Ecto neural progenitor cell (in vitro differentiated cells): ENCODE measurements around the gene TNS3.

Experiments used
- DNase-seq: peaks from one replicate; pipeline ENCODE4 v3.0.0-alpha.2; 2018; ENCODE audit warnings: low spot score

The TNS3 gene

DNA sequence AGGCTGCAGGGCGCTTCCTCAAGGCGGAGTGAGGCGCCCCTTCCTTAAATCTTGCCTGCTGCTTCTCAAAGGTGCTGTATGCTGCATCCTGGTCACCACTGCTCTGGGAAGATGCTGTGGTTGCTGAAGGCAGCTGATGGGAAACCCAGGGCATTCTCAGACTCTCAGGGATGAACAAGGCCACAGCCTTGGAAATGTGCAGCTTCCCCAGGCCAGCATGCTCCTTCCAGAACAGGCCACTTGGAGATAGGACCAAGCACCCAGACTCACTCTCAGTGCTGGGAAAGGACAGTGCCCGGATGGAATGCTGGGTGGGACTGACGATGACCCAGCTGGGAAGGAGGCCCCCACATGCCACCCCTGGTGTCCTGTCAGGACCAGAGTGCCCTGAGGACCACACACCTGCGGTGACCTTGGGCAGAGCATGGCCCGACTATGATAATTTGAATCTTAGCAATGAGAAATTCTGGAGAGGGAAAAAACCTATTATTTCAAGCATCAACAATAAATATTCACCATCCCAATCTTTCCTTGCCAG lies 235.5 kb downstream of the TNS3 start:
- no peak for DNase-seq

DNA sequence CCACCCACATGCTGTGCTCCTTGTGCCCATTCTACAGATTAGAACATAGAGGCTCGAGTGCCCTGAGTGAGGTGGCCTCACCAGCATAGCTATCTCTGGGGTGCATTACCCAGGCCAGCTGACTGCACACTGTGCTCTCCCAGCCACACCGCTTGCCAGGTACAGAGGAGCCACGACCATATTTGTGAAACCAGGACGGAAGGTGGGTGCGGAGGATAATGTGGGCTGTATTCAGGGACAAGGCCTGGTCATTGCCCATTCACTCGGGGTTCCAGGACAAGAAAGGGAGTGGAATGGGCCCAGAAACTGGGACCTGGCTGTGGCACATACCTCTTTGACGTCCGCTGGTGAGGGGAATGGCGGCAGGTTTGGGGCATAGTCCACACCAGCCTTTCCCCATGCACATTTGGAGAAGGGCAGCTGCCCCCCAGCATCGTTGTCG lies 236.0 kb downstream of the TNS3 start:
- no peak for DNase-seq

DNA sequence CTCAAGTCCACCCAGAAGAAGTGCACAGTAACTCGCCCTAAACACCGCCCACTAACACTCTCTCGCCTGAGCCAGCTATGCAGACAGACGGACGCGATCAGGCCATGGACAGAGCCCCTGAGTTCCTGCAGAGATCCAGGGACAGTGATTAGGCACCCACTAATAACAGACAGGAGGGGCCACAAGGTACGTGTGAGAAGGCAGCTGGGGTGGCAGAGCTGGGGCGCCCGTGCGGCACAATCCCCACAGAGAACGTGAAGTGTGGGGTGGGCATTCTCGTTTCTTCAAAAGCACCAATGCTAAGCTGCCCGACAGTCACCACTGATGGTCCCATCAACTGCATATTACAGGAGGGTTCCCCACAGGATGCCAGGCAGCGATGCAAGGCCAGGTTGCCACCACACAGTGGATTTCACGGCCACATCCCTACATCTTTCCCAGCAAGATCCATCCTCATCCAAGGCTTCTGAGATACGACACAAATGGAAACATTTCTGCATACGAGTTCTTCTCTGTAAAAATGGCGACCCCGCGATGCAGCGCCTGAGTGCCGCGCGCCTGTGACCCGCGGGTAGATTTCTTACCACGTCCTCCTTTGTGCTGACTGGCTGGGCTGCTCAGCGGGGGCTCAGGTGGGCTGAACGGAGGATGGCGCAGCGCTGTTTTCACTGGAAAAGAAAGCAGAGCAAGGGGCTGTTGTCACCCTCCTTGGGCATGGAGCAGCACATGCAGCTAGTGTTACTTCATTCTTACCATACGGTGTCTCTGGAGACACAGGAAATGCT lies 237.5 kb downstream of the TNS3 start:
- DNase-seq = no peak

DNA sequence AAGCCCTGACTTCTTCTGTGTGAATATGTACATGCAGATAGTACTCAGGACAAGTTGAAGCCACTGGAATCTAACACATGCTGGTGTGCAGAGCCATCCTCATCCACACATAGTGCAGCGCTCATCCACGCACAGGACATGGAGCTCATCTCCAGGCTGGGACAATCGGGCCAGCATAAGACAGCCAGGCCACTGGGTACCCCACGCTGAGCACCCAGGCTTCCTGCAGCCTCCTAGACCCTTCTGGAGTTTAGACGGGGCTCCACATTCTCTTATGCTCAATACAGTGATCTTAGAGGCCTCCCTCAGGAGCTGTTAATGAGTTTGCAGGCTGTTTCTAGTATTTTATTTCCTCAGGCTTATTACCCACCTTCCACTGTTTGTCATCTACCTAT lies 238.9 kb downstream of the TNS3 start:
- no peak for DNase-seq

DNA sequence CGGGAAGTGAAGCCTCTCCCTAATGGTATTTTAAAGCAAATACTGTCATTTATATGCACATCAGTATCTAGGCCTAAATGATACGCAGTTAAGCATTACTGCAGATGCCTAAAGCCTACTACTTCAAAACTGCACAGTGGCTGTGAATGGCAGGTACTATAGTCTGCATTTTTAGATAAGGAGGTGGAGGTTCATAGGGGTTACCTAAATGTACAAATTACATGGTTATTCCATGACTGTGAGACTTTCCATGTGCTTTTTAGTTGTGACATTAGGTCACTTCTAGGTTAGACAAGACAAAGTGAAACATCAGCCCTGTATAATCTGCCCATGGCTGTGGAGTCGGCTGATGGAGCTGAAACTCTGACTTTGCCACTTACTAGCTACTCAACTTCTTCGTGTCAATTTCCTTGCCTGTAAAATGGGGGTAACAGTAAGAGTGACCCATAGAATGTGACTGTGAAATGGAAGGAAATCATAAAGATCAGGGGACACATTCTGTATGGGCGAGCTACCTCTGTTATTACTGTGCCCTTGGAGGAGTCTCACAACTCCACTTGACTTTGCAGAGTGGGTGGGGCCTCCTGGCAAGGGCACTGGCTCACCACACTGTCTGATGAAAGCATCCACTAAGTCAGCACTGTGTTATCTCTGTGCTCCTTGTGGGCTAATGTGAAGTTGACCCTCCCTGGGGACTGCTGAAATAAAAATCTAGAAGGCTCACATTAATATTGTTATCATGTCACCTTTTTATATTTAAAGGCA lies 239.4 kb downstream of the TNS3 start:
- no peak for DNase-seq

DNA sequence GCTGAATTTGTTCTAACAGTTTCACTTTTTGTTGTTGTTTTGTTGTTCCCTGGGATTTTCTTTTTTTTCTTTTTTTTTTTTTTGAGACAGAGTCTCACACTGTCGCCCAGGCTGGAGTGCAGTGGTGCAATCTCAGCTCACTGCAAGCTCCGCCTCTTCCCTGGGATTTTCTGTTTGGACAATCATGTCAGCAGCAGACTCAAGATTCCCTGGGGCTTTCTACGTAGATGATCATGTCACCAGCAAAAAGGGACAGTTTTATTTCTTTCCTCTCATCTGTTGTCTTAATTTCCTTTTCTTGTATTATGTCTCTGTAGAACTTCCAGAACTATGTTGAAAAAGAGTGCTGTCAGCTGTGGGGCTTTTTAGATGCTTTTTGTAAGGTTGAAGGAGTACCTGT lies 241.4 kb downstream of the TNS3 start:
- DNase-seq = no peak

DNA sequence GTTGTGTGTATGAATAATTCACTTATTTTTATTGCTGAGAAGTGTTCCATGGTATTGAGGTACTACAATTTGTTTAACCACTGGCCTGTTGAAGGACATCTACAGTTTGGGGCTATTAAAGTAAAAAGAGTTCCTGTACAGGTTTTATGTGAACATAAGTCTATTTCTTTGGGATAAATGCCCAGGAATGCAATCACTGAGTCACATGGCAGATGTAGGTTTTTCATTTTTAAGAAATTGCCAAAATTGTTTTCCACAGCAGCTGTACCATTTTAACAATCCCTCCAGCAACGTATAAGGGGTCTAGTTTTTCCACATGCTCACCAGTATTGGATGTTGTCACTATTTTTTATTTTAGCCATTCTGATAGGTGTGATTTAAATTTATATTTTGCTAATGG lies 243.9 kb downstream of the TNS3 start:
- DNase-seq = no peak

DNA sequence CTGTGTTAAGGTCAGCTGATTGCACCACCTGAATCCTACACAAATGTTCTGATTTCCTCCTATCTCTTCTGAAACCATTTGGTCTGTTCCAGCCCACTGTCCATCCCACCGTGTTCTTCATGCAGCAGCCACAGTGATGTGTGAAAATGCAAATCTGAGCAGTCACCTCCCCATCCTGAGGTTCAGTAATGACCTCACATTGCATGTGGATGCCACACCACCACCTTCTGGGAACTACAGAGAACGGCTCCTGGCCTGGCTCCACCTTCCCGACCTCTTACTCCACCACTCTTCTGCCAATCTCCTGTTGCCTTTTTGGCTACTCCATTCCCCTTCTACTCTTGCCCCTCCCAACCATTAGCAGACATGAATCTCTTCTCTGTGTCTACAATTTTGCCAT lies 244.4 kb downstream of the TNS3 start:
- no peak for DNase-seq

DNA sequence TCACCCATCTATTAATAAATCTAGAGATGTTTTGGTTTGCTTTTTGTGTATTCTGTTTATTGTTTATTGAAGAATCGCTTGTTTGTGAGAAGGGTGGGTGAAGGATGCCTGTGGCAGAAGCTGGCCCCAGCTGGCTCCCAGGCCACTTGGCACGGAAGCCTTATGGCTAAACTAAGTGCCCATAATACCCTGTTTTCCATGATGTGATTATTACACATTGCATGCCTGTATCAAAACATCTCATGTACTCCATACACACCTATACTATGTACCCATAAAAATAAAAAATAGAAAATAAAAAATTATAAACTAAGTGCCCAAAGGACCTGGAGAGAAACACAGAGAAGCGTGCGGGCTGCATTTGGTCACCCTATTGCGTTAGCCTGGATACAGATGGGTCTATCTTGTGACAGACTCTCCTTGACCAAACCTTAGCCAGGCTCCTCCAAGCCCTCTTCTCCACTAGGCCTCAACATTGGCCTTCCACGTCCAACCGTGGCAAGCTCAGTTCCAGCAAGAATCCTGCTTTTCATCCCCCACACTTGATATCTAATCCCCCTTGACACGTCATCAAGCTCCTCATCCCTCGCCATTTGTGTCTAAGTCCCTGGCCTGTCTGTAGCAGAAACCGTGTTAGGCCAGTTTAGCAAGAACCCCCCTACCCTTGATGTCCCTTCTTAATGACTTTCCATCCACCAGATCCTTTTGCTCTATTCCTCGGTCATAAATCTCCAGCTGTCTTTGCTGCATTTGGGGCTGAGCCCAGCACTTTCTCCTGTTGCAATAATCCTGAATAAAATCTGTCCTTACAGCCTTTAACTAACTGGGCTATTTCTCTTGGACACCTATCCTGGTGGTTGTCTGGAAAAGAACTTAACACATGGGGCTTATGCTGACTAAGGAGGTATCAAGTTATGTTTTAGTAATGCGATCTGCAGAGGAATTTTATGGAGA lies 245.2 kb downstream of the TNS3 start:
- no peak for DNase-seq

DNA sequence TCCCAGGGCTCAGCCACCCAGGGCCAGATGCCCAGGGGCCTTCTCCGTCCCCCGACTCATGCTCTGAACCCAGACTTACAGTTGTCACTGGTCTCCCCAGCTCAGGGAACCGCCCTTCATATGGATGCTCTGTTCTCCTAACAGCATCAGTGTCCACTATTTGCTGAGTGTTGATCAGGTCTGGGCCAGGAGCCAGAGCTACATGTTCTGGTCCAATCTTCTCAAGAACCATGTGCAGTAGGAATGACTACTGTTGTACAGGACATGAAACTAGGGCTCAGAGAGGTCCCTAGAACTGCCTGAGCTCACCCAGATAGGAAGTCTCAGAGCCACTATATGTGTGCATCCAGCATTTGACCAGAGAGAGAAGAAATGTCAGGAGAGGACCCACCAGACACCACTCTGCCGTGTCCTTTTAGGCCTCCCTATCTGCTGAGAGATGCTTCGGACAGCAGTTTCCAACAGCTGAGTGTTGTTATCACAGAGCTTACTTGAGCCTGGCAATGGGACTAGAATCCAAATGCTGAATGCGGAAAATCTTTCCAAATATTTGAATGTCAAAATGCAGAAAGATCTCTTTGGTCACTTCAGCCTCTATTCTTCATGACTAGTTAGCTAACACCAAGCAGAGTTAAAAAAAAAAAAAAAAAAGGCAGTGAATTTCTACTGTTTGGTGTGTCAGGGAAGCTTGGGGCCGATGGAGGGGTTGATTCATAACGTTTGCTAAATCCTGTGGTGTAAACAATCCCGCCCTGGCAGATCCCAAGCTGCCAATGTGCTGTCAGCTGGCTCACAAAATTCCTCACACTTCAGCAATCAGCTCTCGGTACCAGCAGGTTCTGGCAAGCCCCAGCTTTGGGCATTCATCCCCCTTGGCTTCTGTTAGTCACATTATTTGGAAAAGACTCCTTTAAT lies 246.1 kb downstream of the TNS3 start:
- no peak for DNase-seq

DNA sequence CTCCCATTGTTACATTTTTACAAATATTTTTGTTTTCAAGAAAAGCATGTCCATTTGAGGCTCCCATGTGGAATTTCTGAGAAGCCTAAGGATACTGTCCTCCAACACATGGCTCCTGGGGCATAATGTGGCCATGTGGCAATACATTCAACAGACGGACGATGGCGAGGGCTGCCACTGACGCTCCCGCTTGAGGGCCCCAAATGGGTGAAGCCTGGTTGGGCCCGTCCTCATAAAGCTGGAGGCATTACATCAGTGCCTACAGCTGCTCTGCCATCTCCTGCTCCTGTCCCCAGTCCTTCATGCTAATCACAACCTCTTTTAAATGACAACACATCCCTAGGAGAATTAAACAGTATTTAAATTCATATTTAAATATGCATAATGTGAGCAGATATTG lies 246.8 kb downstream of the TNS3 start:
- no peak for DNase-seq

DNA sequence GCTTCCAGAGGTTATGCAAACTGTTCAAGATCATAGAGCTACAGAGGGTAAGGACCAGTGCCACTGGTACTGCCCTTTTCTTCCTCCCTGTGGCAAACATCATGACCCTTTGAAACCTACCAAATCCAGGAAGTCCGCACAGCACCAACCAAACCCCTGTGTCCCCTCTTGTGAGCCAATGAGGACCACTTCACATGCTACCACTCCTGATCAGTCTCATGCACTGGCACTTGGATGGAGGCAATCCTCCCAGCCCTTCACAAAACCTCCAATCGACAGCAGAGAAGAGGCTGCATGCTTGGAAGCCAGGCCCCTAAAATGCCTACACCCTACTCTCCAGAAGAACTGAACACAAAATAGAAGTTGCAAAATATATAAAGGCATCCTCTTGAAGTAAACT lies 248.0 kb downstream of the TNS3 start:
- no peak for DNase-seq

DNA sequence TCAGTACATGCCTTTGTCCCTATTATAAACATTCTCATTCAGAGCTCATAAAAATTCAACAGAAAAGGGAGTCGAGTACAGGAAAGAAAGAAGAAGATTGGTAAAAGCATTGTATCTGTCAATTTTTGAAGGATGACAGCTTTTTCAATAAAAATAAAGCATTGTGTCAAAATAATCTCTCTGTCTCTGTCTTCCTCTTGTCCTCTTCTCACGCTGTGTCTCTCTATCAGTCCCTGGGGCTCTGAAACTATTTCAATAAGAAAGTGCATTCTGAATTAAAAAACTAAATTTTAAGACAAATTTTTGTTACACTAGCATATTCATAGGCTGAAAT lies 248.4 kb downstream of the TNS3 start:
- DNase-seq = no peak

DNA sequence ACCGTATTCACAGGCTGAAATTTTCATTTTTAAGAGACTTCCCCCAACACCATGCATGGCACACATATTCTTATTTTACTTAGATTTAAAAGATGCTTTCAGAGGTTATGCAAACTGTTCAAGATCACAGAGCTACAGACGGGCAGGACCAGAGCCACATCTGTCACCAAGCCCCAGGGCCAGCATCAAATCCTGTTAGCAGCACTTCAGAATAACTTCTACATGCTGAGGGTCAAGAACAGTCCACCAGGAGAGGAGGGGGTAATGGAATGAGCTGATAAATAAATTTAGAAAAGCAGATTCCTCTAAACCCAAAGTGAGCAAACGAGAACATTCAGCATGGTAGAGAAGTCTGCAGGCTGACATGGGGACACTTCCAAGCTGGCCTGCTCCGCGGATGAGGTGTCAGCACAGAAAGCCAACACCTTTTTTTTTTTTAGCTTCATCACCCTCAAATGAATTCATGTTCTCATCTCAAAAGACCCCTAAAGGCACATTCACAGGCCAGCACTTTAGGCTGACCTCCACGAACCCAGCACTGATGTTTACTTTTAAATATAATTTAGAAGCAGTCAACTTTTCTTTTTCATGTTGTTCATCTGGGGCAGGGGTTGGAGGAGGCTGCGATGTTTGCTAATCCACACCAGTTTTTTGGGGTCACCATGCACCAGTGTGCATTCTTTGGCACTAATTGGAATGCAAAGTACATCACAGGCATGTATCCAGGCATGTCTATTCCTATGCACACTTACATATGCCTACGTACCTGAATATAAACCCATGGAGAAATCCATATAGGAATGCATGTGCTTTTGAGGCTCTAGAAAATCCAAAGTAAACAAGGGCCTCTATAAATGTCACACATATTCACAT lies 249.0 kb downstream of the TNS3 start:
- no peak for DNase-seq

DNA sequence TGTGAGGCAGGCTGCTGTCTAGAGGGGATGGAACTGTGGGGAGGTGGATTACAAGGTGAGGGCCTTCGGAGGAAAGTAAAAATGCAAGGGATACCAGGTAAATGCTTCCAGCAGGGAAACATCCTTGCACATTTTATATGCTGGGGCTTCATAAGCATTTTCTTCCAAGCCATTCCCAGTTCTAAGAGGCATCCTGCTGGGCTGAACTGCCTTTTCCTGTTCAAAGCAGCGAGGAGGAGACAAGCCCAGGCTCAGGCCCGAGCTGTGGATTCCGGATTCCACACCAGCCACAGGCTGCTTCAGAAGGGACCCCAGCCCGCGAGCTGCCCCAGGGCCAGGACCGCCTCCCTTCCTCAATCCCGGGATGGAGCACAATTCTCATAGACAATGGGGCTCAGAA lies 249.7 kb downstream of the TNS3 start:
- no peak for DNase-seq

DNA sequence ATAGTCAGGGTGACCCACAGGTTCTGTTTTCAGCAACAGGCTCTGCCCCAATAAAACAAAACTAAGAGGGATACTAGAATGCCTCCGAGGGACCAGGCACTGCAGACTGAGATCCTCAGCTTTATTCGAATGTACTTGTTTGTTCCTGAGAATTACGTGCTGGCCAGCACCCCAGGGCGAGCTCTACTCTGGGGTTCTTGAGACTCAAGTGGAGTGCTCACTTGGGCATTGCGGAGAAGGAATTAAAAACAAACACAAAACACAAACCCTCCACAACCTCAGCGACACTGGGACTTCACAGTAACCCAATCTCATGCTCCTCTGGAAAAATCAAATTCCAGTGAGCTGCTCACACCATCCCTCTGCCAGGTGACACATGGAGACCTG lies 250.7 kb downstream of the TNS3 start:
- no peak for DNase-seq

DNA sequence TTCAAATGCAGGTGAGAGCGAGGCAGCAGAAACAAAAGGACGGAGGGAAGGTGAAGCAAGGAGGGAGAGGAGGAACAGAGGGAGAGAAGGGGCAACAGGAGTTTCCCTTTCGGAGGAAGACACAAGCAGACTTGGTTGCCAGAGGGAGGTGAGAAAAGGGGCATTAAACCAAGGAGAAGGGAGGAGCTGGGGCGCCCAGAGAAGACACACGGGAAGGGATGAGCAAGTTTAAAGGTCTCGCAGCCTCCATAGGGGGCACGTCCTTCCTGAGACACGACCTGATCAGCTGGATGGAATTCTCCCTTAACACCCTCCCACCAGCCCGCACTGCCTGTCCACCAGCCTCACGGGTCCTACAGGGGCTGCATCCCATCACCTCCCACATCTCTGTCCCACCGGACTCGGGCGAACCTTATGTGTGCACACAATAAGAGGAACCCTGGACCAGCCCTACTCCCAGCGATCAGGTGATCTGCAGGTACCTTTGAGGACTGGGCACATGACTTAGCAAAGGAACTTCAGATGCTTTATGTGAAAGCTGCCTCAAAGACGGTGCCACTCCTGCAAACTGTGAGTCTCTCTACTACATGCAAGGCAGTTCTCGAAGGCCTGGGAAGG lies 251.2 kb downstream of the TNS3 start:
- no peak for DNase-seq

DNA sequence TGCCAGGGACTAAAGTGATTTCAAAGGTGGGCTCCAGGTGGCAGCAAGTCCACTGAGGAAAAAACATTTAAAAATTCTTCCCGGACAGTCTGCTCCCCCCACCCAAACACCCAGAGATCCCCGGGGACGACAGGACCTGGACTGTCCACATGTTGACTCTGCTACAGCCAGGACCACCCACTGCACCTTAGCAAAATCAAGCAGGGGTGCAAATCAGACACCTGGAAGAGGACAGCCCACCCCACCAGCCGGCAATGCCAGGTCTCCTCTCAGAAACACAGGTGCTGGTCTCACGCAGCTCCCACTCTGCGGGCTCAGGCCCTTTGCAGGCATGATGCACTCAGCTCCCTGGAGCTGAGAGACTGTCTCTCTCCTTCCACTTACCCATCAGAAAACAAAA lies 251.9 kb downstream of the TNS3 start:
- no peak for DNase-seq

DNA sequence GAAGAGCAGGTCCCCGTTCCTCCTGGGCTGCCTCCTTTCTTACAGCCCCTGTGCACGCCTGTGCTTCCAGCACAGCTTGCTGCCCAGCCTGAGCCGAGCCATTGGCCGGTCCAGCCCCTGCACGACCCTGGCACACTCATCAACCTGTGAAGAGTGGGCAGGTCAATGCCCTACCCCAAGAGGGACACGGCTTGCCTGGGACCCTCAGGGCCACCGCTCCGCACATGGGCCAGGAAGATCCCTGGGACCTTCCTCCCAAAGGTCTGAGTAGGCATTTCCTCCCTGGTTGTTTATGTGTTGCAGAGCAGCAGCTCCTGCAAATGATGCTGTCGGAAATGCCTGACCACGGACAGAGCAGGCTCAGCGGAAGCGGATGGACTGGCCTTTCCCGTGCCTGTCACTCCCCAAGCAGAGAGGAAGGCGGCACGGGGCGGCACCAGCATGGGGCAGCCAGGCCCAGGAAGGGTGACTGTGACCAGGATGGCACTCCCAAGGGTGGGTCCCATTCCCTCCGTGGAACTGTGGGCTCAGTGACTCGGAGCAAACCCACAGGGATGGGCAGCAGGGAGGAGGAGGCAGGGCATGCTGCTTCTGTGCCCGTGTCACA lies 252.5 kb downstream of the TNS3 start:
- DNase-seq = no peak
